GM18526 (cell line): ENCODE results near the gene PSMD10.

ENCODE experiments used
- POLR2A ChIP-seq: IDR thresholded peaks from 3 replicates; pipeline ENCODE4 v1.6.1; 2011; ENCODE audit not compliant: insufficient read length; ENCODE audit errors: extremely low read depth

The PSMD10 gene

DNA sequence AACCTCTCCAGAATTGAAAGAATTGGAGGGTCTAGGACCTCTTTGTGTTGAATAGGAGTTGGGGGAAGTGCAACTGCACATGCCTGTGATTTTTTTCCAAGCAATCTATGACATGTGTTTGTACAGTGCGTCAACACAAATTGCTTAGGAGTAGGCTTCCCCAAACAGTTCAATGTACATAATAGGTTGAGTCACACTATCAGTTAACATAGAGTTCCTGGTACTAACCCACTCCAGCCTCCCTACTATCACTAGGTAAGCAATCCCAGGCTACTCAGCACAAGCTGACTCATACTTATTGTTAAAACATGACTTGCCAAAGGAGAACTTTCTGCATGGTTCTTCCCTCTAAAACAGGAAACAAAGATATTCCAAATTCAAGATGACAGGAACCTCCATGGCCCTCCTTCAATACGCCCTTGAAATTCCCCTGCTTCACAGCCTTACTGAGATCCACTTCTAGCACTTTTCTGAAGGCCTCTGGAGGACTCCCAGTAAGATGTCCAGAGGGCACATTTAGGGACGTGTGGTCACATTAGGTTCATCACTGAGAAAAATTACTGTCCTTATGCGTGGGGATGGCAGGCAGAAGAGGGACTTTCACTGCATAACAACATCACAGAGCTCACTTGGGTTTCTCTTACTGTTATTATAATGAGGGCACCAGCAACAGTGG is 54.9 kb downstream of the PSMD10 start:
- TF ChIP-seq POLR2A = no peak

DNA sequence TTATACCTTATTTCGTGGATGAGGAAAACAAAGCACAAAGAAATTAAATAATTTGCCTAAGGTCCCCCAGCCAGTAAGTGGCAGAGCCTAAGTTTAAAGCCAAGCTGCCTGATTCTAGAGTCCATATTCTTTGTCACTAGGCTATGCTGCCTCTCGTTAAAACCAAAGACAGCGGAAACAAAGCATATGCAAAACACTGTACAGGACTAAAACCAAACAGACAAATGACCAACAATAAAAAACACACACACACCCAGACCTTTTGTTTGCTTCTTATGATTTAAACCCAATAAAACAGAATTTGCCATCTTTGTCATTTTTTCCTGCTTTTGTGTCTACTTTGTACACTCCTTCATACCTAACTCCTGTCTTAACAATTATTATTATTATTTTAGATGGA is 56.6 kb downstream of the PSMD10 start:
- no peak for TF ChIP-seq POLR2A
